ENCODE measurements around the gene INPP4B. TPM values are rescaled to one million over a fixed set of nuclear protein-coding genes. Genes with fewer than 3 reads are reported as not detected.

The INPP4B gene
- total RNA-seq, 2 experiments from 2014 or later = 35.4 to 43.0 TPM

DNA sequence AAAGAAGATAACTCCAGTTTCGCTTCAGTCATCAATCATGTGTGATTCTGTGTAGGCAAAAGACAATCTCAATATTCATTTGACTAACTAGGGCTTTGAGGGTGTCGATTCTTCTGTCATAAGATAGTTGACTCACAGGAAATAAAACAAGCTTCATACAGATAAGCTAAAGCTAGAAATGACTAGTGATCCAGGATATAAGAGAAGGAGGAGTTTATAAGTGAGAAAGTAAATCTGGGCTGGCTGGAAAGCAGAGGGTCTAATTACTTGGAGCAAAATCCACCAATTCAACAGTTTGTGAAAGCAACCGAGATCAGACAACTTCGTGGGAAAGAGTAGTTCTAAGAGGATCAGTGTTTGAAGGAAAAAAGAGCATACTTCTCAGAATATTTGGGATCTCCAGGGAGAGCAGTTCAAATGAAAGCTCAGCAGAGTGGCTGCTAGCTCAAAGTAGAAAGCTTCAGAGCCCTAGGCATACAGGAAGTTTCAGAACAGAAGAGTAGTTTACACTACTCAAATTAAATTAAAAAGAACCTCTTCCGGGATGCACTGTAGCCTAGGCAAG is 429.3 kb downstream of the INPP4B start:
- no peaks in the 10 kb centered on the region for H3K27me3 Mint-ChIP-seq
- H3K27ac Mint-ChIP-seq = peak overlapping the region; percentile 94
- DNase-seq = no peak
- H3K9me3 Mint-ChIP-seq = peaks cover 3% of the 10 kb centered on the region
- peak; percentile 97 for ATAC-seq (ENCODE audit: low read depth)
- POLR2A ChIA-PET = interaction anchor here (0.6 to 2.2 kb wide), 4 partner anchors 11 to 93 kb away, joined by 3 to 49 read pairs (median 4); no protein-coding TSS in a partner anchor
- peaks cover 25% of the 10 kb centered on the region for H3K4me1 Mint-ChIP-seq
- peak overlapping the region; percentile 76 for H3K4me3 Mint-ChIP-seq
- H3K36me3 Mint-ChIP-seq = peaks cover 7% of the 10 kb centered on the region

GRCh38 chr4:142416121-142416520 is 430.0 kb downstream of the INPP4B start:
- H3K4me1 Mint-ChIP-seq = peaks cover 27% of the 10 kb centered on the region
- H3K9me3 Mint-ChIP-seq = peaks cover 3% of the 10 kb centered on the region
- POLR2A ChIA-PET = interaction anchor here (0.6 to 2.2 kb wide), 3 partner anchors 10 to 92 kb away, joined by 3 to 49 read pairs (median 4); no protein-coding TSS in a partner anchor
- H3K36me3 Mint-ChIP-seq = peaks cover 5% of the 10 kb centered on the region
- H3K27me3 Mint-ChIP-seq = no peaks in the 10 kb centered on the region
- peak overlapping the region; percentile 76 for H3K4me3 Mint-ChIP-seq
- DNase-seq (no peak), ATAC-seq (ENCODE audit: low read depth) (no peak)
- H3K27ac Mint-ChIP-seq = peak overlapping the region; percentile 94

- Mint-ChIP-seq H3K27me3 (no peaks in the 10 kb centered on the region), H3K4me3 (no peak overlapping the region), H3K4me1 (peaks cover 33% of the 10 kb centered on the region), H3K9me3 (peaks cover 3% of the 10 kb centered on the region), H3K36me3 (peaks cover 5% of the 10 kb centered on the region), H3K27ac (peak overlapping the region; percentile 18)
- DNase-seq = no peak
- no peak for ATAC-seq (ENCODE audit: low read depth)
- POLR2A ChIA-PET = no interaction called here
Measured at GRCh38 chr4:142414366-142414990, 431.6 kb downstream of the INPP4B start.

GRCh38 chr4:142413485-142413884 is 432.6 kb downstream of the INPP4B start:
- Mint-ChIP-seq H3K4me3 (no peak overlapping the region), H3K27ac (no peak overlapping the region), H3K27me3 (no peaks in the 10 kb centered on the region), H3K9me3 (peaks cover 3% of the 10 kb centered on the region), H3K4me1 (peaks cover 36% of the 10 kb centered on the region), H3K36me3 (peaks cover 4% of the 10 kb centered on the region)
- ATAC-seq (ENCODE audit: low read depth) (no peak), DNase-seq (no peak)
- POLR2A ChIA-PET = no interaction called here

GRCh38 chr4:142411993-142412392 is 434.1 kb downstream of the INPP4B start:
- POLR2A ChIA-PET = no interaction called here
- DNase-seq (no peak), ATAC-seq (ENCODE audit: low read depth) (no peak)
- H3K4me1 Mint-ChIP-seq = peaks cover 36% of the 10 kb centered on the region
- H3K36me3 Mint-ChIP-seq = peaks cover 3% of the 10 kb centered on the region
- H3K4me3 Mint-ChIP-seq = no peak overlapping the region
- peaks cover 3% of the 10 kb centered on the region for H3K9me3 Mint-ChIP-seq
- no peak overlapping the region for H3K27ac Mint-ChIP-seq
- H3K27me3 Mint-ChIP-seq = no peaks in the 10 kb centered on the region

DNA sequence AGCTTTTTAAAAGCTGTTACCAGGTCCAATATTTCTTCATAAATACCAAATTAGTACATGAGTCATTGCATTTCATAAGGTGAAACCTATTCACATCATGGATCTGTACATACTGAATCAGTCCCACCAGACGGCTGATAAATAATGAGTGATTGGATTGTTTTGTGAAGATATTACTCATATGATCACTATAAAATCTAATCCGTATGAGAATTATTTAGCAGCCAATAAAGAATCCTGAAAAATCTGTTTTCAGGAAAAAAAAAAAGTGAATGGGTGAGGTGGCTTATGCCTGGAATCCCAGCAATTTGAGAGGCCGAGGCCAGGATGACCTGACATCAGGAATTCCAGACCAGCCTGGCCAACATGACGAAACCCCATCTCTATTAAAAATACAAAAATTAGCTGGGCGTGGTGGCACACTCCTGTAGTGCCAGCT is 438.1 kb downstream of the INPP4B start:
- H3K9me3 Mint-ChIP-seq = no peaks in the 10 kb centered on the region
- no peak for ATAC-seq (ENCODE audit: low read depth)

GRCh38 chr4:142407596-142407995 is 438.5 kb downstream of the INPP4B start:
- ATAC-seq (ENCODE audit: low read depth) = no peak
- Mint-ChIP-seq H3K27me3 (no peaks in the 10 kb centered on the region), H3K9me3 (no peaks in the 10 kb centered on the region), H3K4me1 (peaks cover 40% of the 10 kb centered on the region), H3K4me3 (peak overlapping the region; percentile 95), H3K36me3 (peaks cover 2% of the 10 kb centered on the region), H3K27ac (peak overlapping the region; percentile 97)
- POLR2A ChIA-PET = interaction anchor here (4.4 to 4.9 kb wide), 2 partner anchors 9 to 52 kb away, joined by 31 to 49 read pairs; no protein-coding TSS in a partner anchor
- DNase-seq = no peak

More for the DNA sequence above, 438.1 kb downstream of the INPP4B start:
- Mint-ChIP-seq H3K4me3 (no peak overlapping the region), H3K27ac (peak overlapping the region; percentile 64), H3K4me1 (peaks cover 37% of the 10 kb centered on the region), H3K36me3 (peaks cover 1% of the 10 kb centered on the region), H3K27me3 (no peaks in the 10 kb centered on the region)
- no peak for DNase-seq
- POLR2A ChIA-PET = interaction anchor here (4.4 kb wide), 1 partner anchor 9 kb away, joined by 49 read pairs; no protein-coding TSS in a partner anchor

- DNase-seq = no peak
- Mint-ChIP-seq H3K4me1 (peaks cover 42% of the 10 kb centered on the region), H3K36me3 (peaks cover 7% of the 10 kb centered on the region), H3K9me3 (no peaks in the 10 kb centered on the region), H3K27me3 (no peaks in the 10 kb centered on the region), H3K4me3 (peak overlapping the region; percentile 95), H3K27ac (peak overlapping the region; percentile 97)
- POLR2A ChIA-PET = interaction anchor here (1.1 to 4.9 kb wide), 3 partner anchors 10 to 51 kb away, joined by 3 to 49 read pairs (median 31); no protein-coding TSS in a partner anchor
- ATAC-seq (ENCODE audit: low read depth) = peak; percentile 39
Measured at GRCh38 chr4:142406917-142407501, 439.1 kb downstream of the INPP4B start.

- H3K4me3 Mint-ChIP-seq = peak overlapping the region; percentile 95
- no peak for DNase-seq
- peak overlapping the region; percentile 97 for H3K27ac Mint-ChIP-seq
- H3K9me3 Mint-ChIP-seq = no peaks in the 10 kb centered on the region
- ATAC-seq (ENCODE audit: low read depth) = no peak
- peaks cover 46% of the 10 kb centered on the region for H3K4me1 Mint-ChIP-seq
- H3K36me3 Mint-ChIP-seq = peaks cover 11% of the 10 kb centered on the region
- POLR2A ChIA-PET = interaction anchor here (1.1 to 4.9 kb wide), 5 partner anchors 11 to 297 kb away, joined by 3 to 49 read pairs (median 7); no protein-coding TSS in a partner anchor
- H3K27me3 Mint-ChIP-seq = no peaks in the 10 kb centered on the region
Measured at GRCh38 chr4:142406499-142406835, 439.6 kb downstream of the INPP4B start.

DNA sequence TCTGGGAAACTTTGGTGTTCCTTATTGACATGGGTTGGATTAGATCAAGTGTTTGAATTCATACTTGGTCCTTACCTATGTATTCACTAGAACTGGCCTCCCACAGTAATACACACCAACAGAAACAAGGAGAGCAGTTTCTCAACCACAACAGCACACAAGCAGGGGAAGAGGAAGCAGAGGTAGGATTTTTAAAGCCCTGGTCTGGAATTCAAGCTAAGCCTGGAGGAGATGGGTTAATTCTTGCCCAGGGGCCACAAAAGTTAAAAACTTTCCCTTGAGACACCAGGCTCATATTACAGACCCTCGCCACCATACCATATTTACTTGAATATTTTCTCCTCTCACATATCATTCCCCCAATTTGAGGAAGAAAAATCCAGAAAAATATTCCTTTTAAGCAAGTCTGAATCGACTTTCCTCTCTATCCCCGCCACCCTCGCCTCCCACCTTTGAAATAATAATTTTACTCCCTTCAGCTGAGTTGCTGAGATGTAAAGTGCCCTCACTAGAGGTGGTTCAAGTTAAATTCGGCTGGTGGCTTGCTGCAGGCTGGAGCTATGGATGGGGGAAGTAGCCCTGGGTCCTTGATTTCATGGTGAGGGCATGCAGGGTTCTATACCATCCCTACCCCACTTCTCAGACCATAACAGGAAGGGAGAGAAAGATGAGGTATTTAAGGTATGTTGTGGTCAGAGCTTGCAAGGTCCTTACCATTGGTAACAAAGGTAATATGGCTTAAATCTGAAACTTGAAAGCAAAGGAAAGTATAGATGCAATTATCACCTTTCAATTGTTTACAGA is 440.2 kb downstream of the INPP4B start:
- no peaks in the 10 kb centered on the region for H3K27me3 Mint-ChIP-seq
- peak overlapping the region; percentile 97 for H3K27ac Mint-ChIP-seq
- peak overlapping the region; percentile 95 for H3K4me3 Mint-ChIP-seq
- peaks cover 14% of the 10 kb centered on the region for H3K36me3 Mint-ChIP-seq
- DNase-seq (no peak), ATAC-seq (ENCODE audit: low read depth) (peak; percentile 14)
- no peaks in the 10 kb centered on the region for H3K9me3 Mint-ChIP-seq
- POLR2A ChIA-PET = interaction anchor here (0.6 to 4.9 kb wide), 7 partner anchors 11 to 390 kb away, joined by 3 to 49 read pairs (median 6); no protein-coding TSS in a partner anchor
- H3K4me1 Mint-ChIP-seq = peaks cover 47% of the 10 kb centered on the region

GRCh38 chr4:142405021-142405694 is 440.9 kb downstream of the INPP4B start:
- peak; percentile 64 for DNase-seq
- Mint-ChIP-seq H3K9me3 (no peaks in the 10 kb centered on the region), H3K27ac (peak overlapping the region; percentile 97), H3K4me1 (peaks cover 52% of the 10 kb centered on the region), H3K27me3 (no peaks in the 10 kb centered on the region), H3K36me3 (peaks cover 17% of the 10 kb centered on the region), H3K4me3 (peak overlapping the region; percentile 95)
- POLR2A ChIA-PET = interaction anchor here (0.6 to 4.9 kb wide), 6 partner anchors 12 to 390 kb away, joined by 3 to 49 read pairs (median 6); no protein-coding TSS in a partner anchor
- ATAC-seq (ENCODE audit: low read depth) = peak; percentile 63

DNA sequence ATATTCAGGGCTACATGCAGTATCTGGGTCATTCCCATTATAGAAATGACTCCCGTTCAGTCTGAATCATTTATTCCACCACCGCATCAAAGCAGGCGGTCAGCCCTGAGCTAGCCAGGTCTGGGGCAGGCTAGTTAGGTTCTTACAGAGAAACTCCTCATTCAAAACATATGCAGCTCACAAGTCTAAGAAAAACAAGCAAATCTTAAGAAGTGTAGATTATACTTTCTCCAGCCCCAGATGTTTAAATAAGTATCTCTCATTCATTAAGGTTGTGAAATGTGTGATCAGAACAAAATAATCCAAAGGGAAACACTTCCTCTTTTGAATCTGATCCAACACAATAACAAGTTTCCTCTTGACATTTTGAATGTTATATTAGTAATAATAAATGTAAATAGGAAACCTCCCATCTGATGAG is 441.9 kb downstream of the INPP4B start:
- Mint-ChIP-seq H3K27me3 (no peaks in the 10 kb centered on the region), H3K4me3 (peak overlapping the region; percentile 95), H3K36me3 (peaks cover 23% of the 10 kb centered on the region)

More for the DNA sequence above, 441.9 kb downstream of the INPP4B start:
- DNase-seq (no peak), ATAC-seq (ENCODE audit: low read depth) (no peak)
- H3K9me3 Mint-ChIP-seq = no peaks in the 10 kb centered on the region
- POLR2A ChIA-PET = interaction anchor here (2.1 to 4.9 kb wide), 4 partner anchors 13 to 163 kb away, joined by 6 to 49 read pairs (median 19); no protein-coding TSS in a partner anchor
- H3K27ac Mint-ChIP-seq = peak overlapping the region; percentile 97
- H3K4me1 Mint-ChIP-seq = peaks cover 58% of the 10 kb centered on the region

Data from activated naive CD8-positive, alpha-beta T cell treated with anti-CD3 and anti-CD28 coated beads, Interleukin-2, amount 10 ng/mL, durations not matched to agents 7 days and 5 days (primary cell).